HG03064 (cell line): ENCODE measurements around the gene PREP.

Experiments used
- ATAC-seq: cut with Tn5 transposase; IDR thresholded peaks from one replicate; pipeline ENCODE4 v1.9.1; 2021; ENCODE audit warnings: low read depth; ENCODE audit not compliant: unreplicated experiment

Gene PREP

DNA sequence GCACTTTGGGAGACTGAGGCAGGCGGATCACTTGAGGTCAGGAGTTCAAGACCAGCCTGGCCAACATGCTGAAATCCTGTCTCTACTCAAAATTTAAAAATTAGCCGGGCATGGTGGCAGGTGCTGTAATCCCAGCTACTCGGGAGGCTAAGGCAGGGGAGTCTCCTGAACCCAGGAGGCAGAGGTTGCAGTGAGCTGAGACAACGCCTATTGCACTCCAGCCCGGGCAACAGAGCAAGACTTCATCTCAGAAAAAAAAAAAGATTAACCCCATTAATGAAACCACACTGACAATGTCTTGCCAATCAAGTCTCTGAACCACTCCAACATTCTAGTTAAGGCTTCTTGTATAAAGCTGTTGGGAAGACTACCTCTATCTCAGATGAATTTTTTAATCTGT is 4.0 kb downstream of the PREP start:
- no peak for ATAC-seq

DNA sequence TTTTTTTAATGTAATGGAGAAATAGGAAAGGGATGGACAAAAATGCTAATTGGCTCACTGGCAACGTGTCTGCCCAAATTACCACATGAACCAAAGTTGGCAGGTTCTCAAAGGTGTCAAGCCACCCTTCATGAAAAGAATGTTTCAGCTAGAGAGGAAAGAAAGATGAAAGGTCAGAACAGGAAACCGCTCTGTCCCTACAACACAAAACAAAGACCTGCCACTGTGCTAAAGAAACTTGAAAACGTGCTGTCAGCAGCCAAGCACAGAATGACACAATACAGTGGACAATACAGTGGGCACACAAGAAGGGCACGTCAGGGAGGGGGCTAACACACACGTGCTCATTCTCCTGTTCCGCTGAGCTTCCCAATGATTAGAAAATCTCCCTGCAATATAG is 4.9 kb downstream of the PREP start:
- ATAC-seq, result no peak

DNA sequence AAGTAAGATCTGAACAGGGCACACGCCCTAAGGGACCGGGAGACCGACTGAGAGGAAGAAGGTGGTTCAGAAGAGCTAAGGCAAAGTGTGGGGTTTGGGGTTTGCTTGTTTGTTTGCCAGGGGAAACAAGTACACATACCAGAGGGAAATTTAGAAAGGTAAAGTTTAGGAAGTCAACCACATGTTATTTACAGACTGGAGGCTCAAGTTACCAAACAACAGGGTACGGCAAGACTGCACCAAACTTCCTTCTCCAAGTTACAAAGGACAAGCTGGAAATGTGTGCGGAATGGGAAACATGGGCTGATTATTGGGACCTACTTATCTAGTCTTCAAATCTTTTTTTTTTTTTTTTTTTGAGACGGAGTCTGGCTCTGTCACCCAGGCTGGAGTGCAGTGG is 11.2 kb downstream of the PREP start:
- ATAC-seq, result no peak

DNA sequence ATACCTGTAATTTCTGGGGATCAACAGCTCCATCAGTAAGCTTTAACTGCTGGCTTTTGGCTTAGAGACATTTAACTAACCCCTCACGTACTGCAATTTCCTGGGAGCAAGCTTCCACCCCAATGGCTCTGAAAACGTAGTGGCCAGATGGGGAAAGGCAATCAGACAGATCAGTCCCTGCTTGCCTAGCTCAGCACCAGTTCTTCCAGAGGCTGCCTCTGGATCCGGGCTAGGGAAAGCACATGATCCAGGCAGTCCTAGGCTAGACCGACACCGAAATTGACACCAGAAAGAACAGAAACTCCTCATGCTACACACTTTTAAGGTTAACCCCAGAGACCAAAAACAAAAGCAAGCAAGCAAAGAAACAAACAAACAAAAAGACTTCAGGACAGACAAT is 13.3 kb downstream of the PREP start:
- ATAC-seq, result no peak

DNA sequence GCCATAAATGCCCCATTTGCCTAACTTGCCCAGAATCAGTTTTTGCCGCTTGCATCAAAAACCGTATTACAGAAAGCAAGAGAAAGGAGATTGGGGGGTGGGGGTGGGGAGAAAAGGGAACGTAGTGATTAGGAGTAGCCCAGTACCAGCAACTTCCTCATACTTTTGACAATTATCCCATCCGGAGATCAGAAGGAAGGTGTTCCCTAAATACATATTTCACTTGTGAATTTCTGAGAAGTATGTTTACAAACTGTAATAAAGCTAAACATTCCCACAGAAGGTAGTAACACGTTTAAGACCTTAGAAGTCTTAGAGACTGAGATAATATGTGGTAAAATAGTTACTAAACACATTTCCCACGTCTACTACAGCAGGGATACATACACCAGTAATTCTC is 14.5 kb downstream of the PREP start:
- no peak for ATAC-seq

DNA sequence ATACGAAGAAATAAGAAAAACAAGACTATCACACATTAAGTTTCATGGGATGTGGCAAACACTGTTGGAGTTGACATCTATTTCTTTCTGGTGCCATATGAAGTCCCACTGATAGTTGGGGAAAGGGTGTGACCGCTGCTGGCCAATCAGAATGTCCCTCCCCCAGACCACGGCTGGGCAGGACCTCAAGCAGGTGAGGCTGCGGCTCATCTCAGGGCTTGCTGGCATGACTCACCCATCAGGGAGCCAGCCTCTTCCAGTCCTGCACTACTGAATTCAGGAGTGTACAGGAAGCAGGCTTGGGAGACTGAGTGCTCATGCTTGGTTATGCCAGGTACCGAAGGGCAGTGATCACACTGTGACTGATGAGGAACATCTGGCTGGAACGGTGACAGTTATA is 18.9 kb downstream of the PREP start:
- no peak for ATAC-seq

DNA sequence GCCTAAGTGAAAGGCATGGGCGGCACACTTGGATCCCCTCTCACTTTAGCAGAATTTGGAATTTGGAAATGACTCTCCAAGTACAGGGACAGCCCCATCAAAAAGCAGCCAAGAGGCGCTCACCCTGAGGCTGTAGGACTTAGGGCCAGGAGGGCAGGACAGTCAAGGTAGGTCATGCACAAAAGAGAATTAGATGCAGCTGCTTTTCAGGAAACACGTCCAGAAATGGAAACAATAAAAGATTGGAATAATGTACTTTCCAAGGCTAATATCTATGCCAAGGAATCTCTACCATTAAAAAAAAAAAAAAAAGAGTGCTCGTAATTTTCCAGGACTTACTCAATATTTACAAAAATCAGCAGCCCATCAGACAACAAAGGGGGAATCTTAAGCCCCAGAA is 19.9 kb downstream of the PREP start:
- ATAC-seq, result no peak

DNA sequence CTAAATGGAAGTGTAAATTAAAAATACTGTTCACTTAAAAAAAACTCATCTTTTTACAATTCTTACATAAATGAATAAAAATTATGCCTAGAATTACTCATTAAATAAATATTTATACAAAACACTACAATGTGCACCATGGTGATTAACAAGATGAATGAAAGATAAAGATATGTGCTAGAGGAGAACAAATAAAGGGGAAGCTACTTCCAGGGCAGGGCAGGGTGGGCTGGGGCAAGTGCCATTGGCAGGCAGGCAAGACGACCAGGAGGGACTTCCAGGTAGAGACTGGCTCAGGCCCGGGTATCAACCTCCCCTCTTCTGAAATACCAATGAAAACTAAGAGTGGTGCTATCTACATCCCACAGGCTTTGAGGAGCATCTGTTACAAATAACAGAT is 20.4 kb downstream of the PREP start:
- no peak for ATAC-seq

DNA sequence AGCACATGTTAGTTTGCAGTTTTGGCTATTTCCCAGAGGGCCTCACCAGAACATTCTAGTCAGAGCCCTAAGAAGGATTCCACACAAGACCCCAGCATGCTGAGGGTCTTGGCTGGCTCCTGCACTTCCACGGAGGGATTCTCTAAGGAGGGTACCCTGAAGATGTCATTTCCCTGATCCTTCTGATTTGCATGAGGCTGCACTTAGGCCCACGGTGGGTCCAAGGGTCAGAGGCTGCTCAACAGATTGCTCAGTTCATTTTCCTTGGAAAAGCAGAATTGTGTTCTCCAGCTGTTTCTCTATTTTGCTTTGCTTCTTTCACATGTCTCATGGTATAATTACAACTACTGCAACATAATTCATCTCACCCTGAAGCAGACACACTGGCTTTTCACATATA is 22.2 kb downstream of the PREP start:
- ATAC-seq, result no peak

DNA sequence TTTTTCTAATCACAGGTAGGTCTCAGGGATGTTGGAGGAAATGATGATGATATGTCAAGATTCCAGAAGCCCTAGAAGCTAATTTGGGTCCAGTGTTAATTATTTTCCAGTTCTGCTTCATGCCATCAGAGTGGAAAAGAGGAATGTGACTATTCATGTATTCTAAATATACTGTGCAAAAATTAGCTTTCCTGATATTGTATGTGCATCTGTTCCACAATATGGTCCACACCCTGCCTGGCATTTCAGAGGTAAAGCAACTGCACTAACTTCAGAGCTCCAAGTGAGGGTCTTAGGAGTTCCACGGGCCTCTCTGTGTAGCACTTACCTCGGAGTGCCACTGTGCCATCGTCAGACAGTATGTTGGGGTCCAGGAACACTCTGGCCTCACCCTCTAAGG is 27.1 kb downstream of the PREP start:
- no peak for ATAC-seq

DNA sequence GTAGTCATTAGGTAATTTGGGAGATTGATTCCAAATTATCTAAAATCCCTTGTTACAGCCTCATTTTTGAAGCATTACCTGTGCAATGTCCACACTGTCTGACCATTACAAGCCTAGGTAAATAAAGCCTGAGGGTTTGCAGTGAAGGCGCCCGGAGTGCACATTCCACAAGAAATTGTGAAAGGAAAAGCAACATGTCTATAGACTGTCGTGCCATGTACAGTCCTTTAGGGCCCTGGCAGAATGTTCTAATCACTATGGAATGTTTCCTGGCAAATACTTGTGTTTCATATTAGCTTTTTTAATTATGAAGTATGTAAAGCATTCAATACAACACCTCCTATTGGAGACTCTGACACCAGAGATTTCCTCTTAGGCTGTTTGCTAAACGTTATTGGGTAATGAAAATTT is 28.9 kb downstream of the PREP start:
- no peak for ATAC-seq

DNA sequence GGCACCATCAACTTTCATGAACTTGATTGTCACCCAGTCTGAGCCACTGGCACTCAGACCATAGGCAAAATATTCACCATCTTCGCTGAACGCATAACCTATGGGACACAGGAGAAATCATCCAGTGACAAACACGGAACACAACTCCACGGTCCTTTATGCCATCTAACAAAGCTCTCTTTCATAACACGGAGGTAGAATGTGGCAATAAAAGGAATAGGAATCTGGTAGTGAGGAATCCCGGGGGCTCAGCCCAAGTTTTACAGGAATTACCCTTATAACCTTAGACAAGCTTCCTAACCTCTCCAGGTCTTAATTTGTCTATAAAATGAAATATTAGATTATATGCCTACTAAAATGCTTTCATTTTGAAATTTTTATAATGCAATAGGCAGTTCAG is 29.4 kb downstream of the PREP start:
- ATAC-seq, result no peak

DNA sequence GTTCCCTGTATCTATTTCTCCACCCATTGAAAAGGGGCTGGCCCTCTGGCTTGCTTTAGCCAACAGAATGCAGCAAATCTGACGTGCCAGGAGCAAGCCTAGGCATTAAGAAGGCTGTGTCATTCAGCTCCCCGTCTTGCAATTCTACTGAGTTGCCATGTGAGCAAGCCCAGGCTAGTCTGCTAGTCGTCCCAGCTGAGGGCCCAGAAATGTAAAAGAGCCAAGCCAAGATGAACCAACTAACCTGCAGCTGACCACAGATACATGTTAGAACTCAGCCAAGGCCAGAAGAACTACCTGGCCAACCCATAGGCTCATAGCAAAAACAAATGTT is 30.1 kb downstream of the PREP start:
- ATAC-seq, result no peak

DNA sequence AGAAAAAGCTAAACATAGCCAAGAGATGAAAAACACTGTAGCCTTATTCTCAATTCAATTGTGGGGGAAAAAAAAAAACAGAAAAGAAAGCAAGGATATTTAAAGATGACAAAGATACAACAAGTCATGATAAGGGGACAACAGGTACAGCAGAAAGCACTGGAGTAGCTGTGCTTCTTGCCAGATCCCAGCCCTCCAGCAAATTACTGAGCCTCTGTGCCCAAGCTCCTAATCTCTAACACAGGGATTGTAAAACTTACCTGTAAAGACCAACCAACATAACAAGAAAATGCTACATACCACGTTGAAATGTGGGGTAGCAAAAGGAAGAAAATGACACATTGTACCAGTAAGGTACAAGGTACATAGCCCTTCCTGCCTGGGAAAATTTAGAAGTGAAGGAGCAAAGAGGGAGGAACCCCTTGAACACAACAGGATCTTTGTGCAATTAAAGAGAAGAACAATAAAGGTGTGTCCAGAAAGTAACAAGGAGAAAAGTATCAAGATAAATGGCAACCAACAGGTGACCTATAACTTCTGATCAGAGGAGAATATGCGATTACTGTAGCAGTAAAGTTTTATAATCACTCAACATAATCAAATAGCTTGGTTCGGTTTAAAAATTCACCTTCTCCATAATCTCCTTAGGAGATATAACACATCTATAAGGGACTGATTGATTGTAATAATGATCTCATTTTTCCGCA is 30.6 kb downstream of the PREP start:
- ATAC-seq, result no peak

DNA sequence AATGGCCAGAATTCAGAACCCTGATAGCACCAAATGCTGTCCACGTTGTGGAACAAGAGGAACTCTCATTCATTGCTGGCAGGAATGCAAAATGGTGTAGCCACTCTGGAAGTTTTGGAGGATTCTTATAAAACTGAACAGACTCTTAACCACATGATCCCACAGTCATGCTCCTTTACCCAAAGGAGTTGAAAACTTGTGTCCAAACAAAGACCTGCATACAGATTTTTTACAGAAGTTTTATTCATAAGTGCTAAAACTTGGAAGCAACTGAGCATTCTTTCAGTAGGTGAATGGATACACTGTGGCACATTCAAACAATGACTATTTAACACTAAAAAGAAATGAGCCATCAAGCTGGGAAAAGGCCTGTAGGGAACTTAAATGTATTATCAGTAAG is 32.5 kb downstream of the PREP start:
- no peak for ATAC-seq

DNA sequence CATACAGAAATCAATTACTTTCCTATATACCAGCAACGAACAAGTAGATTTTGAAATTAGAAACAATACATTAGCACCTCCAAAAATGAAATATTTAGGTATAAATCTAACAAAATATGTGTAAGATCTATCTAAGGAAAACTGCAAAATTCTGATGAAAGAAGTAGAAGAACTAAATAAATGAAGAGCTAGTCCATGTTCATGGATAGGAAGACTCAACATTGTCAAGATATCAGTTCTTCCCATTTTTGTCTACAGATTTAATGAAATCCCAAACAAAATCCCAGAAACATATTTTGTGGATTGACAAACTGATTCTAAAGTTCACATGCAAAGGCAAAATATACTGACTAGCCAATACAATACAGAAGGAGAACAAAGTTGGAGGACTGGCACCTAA is 33.7 kb downstream of the PREP start:
- ATAC-seq, result no peak

DNA sequence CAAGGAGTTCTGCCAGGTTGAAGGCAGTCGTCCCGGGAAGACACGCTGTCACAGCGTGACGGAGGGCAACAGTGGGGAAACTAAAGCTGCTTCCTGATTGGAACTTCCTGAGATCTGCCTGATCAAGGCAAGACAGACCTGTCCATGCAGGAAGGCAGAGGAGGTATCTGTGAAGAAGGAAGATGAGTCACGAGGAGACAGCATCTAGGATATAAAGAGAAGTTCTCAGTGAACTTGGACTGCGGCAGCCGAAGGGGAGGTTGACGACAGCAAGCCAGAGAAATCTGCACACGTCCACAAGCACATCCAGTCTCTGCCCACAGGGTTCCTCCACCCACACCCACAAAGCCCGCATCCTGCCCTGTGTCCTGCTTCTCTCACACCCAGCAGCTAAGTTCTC is 38.6 kb downstream of the PREP start:
- ATAC-seq, result no peak

DNA sequence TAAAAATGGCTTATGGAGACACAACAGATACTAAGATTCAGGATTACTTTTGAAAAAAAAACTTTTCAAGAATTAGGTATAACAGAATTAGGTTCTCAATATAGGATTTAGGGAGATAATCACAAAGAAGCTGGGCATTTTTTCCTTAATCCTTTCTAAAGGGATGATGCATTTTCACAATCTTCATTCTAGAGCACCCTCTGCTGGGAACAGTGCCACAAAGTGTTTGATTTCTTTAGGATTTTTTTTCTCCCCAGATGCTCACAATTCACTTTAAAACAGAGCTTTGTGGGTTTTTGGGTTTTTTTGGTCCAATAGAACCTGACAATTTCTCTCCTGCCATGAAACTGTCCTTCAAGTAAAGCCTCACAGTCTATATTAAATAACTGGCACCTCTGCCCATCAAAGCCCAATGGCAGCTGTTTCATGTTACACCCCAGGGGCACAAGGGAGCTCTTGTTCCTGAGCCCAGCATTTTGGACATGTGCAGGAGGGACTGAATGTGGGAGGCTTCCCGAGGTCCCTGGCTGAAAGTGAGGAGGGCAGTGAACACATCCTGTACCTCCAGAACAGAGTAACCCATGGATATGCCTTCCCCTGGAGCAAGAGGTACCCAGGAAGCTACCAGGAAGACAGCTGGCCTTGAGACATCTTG is 39.7 kb downstream of the PREP start:
- no peak for ATAC-seq

DNA sequence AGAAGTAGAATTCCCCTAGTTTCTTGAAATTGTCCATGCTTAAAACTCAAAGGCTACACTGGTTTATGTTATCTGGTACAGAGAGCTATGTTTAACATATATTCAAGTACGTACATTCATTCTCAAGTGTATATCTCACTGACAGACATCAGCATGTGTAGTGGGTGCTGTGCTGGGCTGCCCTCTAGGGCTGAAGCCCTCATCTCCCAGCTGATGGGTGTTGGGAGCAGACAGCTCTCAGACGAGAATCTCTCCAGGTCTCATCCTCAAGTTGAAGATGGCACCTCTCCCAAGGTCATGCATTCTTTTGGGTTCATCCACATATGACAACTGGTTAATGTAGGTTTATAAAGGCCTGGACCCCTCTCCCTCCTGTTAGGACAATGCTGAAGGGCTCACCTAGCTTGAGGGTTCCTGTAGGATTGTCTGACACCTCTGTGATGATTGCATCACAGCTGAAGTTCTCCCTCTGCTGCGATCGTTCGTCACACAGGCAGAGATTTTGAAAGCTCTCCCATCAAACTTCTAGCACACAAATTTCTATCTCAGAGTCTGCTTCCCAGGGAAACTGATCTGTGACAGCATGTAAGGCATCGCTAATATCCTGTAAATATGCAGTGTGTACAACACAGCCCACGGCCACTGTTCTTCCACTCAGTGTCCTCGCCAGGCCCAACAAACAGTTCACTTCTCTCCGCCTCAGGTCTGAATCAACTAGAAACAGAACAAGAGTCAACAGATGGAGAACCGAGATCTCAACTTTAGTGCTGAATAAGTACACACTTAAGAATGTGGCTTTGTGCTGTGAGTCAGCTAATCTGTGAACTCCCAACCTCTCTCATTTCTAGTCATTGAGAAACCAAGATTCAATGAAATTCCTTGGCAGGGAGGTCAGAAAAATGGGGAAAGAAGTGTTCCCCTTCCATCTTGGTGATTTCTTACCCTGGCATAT is 43.2 kb downstream of the PREP start:
- ATAC-seq, result no peak

DNA sequence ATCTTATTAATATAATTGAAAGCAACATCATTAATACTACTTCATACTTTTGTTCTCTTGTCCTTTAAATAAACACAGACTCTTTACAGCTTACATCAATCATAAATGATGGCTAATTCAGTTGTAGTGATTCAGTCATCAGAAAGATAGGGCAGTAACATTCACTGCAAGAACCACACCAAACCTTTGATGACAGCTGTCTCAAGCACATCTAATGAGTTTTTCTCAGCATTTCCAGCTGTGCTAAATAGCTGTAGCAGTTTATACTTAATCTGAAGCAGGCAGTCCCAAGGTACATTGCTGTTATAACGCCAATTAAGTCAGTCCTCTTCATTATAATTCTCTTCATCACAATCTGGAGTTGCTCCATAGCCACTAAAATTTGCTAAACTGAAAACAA is 45.7 kb downstream of the PREP start:
- ATAC-seq, result no peak

DNA sequence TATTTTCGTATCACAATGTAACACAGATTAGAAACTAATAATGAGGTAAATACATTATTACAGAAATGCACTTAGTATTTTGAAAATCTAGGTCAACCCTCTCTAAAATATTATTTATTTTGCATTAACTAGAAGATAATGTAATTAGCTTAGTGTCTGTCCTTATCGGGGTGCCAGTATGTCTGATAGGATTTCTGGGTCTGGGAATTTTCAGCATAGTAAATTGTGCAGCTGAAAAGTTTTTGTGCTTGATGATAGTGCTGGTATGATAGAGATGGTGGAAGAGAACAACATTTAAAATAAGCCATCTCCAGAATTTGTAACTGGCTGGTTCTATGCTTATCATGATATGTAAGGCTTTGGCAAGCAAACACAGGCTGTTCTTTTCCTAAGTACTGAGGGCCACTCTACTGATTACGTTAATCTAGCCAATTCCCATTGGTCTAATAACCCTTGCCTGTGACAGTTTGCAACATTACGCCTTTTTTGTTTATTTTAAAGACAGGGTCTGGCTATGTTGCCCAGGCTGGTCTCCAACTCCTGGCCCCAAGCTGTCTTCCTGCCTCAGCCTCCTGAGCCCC is 50.8 kb downstream of the PREP start:
- ATAC-seq, result no peak
